Astrocyte (in vitro differentiated cells and primary cell): ENCODE results near the gene FAF2.

ENCODE experiments used
- CTCF ChIP-seq: IDR thresholded peaks from 2 replicates; pipeline ENCODE4 v1.5.1; 2011; ENCODE audit warnings: low read depth, mild to moderate bottlenecking, inconsistent platforms, low read length, moderate library complexity; ENCODE audit not compliant: insufficient read depth
- EZH2 ChIP-seq: IDR thresholded peaks from 2 replicates; pipeline ENCODE4 v1.6.1; 2012; ENCODE audit warnings: mild to moderate bottlenecking, low read length, inconsistent platforms; ENCODE audit not compliant: insufficient read depth

- no peak for TF ChIP-seq CTCF
- TF ChIP-seq EZH2: no peak
Measured at GRCh38 chr5:176416965-176417364, 31.2 kb upstream of the FAF2 start.
